ENCODE measurements around the gene KCP. TPM values are rescaled to one million over a fixed set of nuclear protein-coding genes. Genes with fewer than 3 reads are reported as not detected.

KCP gene
- polyA plus RNA-seq, 3 donors: 10.5 to 12.7 (median 12.1) TPM

GRCh38 chr7:128831178-128831993 is 79.1 kb downstream of the KCP start:
- DNase-seq (ENCODE audit: low read depth in 3 of 3, low spot score in 2 of 3): no peak

- DNase-seq (ENCODE audit: low read depth in 3 of 3, low spot score in 2 of 3): no peak
Observed at GRCh38 chr7:128830231-128831177, 80.0 kb downstream of the KCP start, which contains the start of gene FLNC. Gene FLNC (plus strand): TSS chr7:128830406. CDS start chr7:128830638, 232 bp downstream.

- no peak for DNase-seq (ENCODE audit: low read depth in 3 of 3, low spot score in 2 of 3)
Observed at GRCh38 chr7:128829391-128830166, 80.9 kb downstream of the KCP start.

GRCh38 chr7:128827971-128828711 is 82.4 kb downstream of the KCP start:
- no peak for DNase-seq (ENCODE audit: low read depth in 3 of 3, low spot score in 2 of 3)

GRCh38 chr7:128827248-128827958 is 83.1 kb downstream of the KCP start:
- DNase-seq (ENCODE audit: low read depth in 3 of 3, low spot score in 2 of 3): no peak

- no peak for DNase-seq (ENCODE audit: low read depth in 3 of 3, low spot score in 2 of 3)
Observed at GRCh38 chr7:128826916-128827247, 83.6 kb downstream of the KCP start.

Other genes with a start within 250 kb of the KCP start
- 1 to 10 TPM in 1 of 3 donors, under 1 TPM in 2; 0.62 to 1.4 (median 0.82) TPM for gene GARIN1A, start 238.4 kb downstream of the KCP start, polyA plus RNA-seq (ENCODE audit: insufficient read length in 3 of 3)
- 100 to 1,000 TPM; 207 to 221 (median 221) TPM for gene CALU, start 171.3 kb downstream of the KCP start, polyA plus RNA-seq (ENCODE audit: insufficient read length in 3 of 3)
- gene OPN1SW, start 134.9 kb downstream of the KCP start, polyA plus RNA-seq (ENCODE audit: insufficient read length in 3 of 3): 1 to 10 TPM; 1.2 to 1.8 (median 1.3) TPM
- gene CCDC136, start 118.7 kb downstream of the KCP start, polyA plus RNA-seq (ENCODE audit: insufficient read length in 3 of 3): 10 to 100 TPM; 10.3 to 12.7 (median 11.6) TPM
- 10 to 100 TPM; 10.8 to 14.9 (median 10.9) TPM for gene FLNC, start 80.3 kb downstream of the KCP start, polyA plus RNA-seq (ENCODE audit: insufficient read length in 3 of 3)
- gene ATP6V1F, start 47.9 kb downstream of the KCP start, polyA plus RNA-seq (ENCODE audit: insufficient read length in 3 of 3): 100 to 1,000 TPM; 213 to 268 (median 215) TPM
- 1 to 10 TPM; 6.9 to 8.4 (median 7.2) TPM for gene IRF5, start 27.2 kb upstream of the KCP start, polyA plus RNA-seq (ENCODE audit: insufficient read length in 3 of 3)
- gene TNPO3, start 144.4 kb upstream of the KCP start, polyA plus RNA-seq (ENCODE audit: insufficient read length in 3 of 3): 10 to 100 TPM; 46.4 to 47.7 (median 47.5) TPM
- gene TSPAN33, start 234.0 kb upstream of the KCP start, polyA plus RNA-seq (ENCODE audit: insufficient read length in 3 of 3): 10 to 100 TPM; 68.2 to 79.3 (median 69.6) TPM